Natural killer cell (primary cell): ENCODE measurements around the gene LDLRAD4. TPM values are rescaled to one million over a fixed set of nuclear protein-coding genes. Genes with fewer than 3 reads are reported as not detected.

ENCODE experiments used
- ATAC-seq, 3 donors: fragments of 150-1000 bp in 2 of 3; fragments of 200-7000 bp in 1 of 3; cut with Tn5 transposase; 1 replicate in 1 of 3; 2 replicates in 2 of 3; pipeline ENCODE4 v1.10.0; 2021; ENCODE audit warnings: mild to moderate bottlenecking in 2 of 3, moderate library complexity in 2 of 3
- DNase-seq, 2 donors: peaks; one replicate each; pipeline versions ENCODE4 v3.0.0 to v3.0.0-alpha.2; 2013 to 2021; ENCODE audit warnings: mixed read lengths in 1 of 2
- H3K27ac ChIP-seq: one replicate; pipeline ENCODE4 v1.5.1; 2013; ENCODE audit warnings: mild to moderate bottlenecking, low read length
- H3K27me3 ChIP-seq: one replicate; pipeline ENCODE4 v1.6.1; 2013; ENCODE audit warnings: low read length; ENCODE audit not compliant: control insufficient read depth, insufficient read depth
- H3K36me3 ChIP-seq: one replicate; pipeline ENCODE4 v1.6.1; 2013; ENCODE audit warnings: low read length; ENCODE audit not compliant: control insufficient read depth, insufficient read depth
- H3K4me1 ChIP-seq: one replicate; pipeline ENCODE4 v1.6.1; 2013; ENCODE audit warnings: low read length; ENCODE audit not compliant: control insufficient read depth, insufficient read depth
- H3K4me3 ChIP-seq: one replicate; pipeline ENCODE4 v1.5.1; 2013; ENCODE audit warnings: low read length
- H3K9me3 ChIP-seq: one replicate; pipeline ENCODE4 v1.6.1; 2013; ENCODE audit warnings: low read length; ENCODE audit not compliant: control insufficient read depth, insufficient read depth
- H3K27ac Mint-ChIP-seq, 2 donors: one replicate each; pipeline ENCODE4 v1.8.0; 2022; ENCODE audit warnings: mild to moderate bottlenecking in 2 of 2, mixed read lengths in 2 of 2, moderate library complexity in 1 of 2
- H3K27me3 Mint-ChIP-seq, 2 donors: one replicate each; pipeline ENCODE4 v1.8.0; 2022; ENCODE audit warnings: low read depth in 2 of 2, mixed read lengths in 2 of 2
- H3K36me3 Mint-ChIP-seq: one replicate; pipeline ENCODE4 v1.8.0; 2022; ENCODE audit warnings: mixed read lengths
- H3K4me1 Mint-ChIP-seq, 2 donors: one replicate each; pipeline ENCODE4 v1.8.0; 2022; ENCODE audit warnings: mixed read lengths in 2 of 2
- H3K4me3 Mint-ChIP-seq: one replicate; pipeline ENCODE4 v1.8.0; 2022; ENCODE audit warnings: mild to moderate bottlenecking, moderate library complexity, mixed read lengths
- H3K9me3 Mint-ChIP-seq, 2 donors: one replicate each; pipeline ENCODE4 v1.8.0; 2022; ENCODE audit warnings: mixed read lengths in 2 of 2
- CTCF ChIP-seq: fragments of 200-600 bp; IDR thresholded peaks from one replicate; pipeline ENCODE4 v1.8.0; 2022; ENCODE audit warnings: antibody characterized with exemption
- WGBS: methylation state at CpG from one replicate; pipeline ENCODE4 v1.1.7; 2013; ENCODE audit warnings: missing lambda C conversion rate; ENCODE audit not compliant: insufficient coverage; 5-methylcytosine and 5-hydroxymethylcytosine counted together
- intact Hi-C: fragments of 100-400 bp; cut with micrococcal nuclease; formaldehyde crosslinking; loops from one replicate; pipeline ENCODE4 v1.14.2; 2022
- total RNA-seq, 4 donors: library from RNA; stranded (reverse); fragments of 120-200 nt in 1 of 4; gene quantifications; one replicate each; pipeline versions ENCODE4 v1.2.3 to v1.2.4, GENCODE V29; 2013 to 2022

Gene LDLRAD4
- total RNA-seq, 3 donors from 2014 or later (not counting 1 experiment from before 2014, with no cell fraction given) = 24.0 to 36.3 (median 29.2) TPM

GRCh38 chr18:13525381-13526029 lies 306.9 kb downstream of the LDLRAD4 start:
- peaks cover 2% of the 10 kb centered on the region for H3K4me1 ChIP-seq
- H3K4me3 ChIP-seq = no peak overlapping the region
- intact Hi-C loops = no loop called here
- no peak for TF ChIP-seq CTCF
- DNase-seq (no peak), ATAC-seq (no peak)
- no peaks in the 10 kb centered on the region for H3K9me3 ChIP-seq
- H3K4me3 Mint-ChIP-seq = no peak overlapping the region
- 95% methylated on average over 13 of the region's 14 CpGs for WGBS
- no peaks in the 10 kb centered on the region for H3K36me3 Mint-ChIP-seq
- peaks cover 2% of the 10 kb centered on the region for H3K36me3 ChIP-seq
- H3K27me3 ChIP-seq = no peaks in the 10 kb centered on the region
- H3K27ac ChIP-seq = no peak overlapping the region
- H3K4me1 Mint-ChIP-seq = peaks cover 7 to 49% of the 10 kb centered on the region in 2 donors
- no peak overlapping the region for H3K27ac Mint-ChIP-seq
- H3K27me3 Mint-ChIP-seq = no peaks in the 10 kb centered on the region
- no peaks in the 10 kb centered on the region for H3K9me3 Mint-ChIP-seq

- no peak for TF ChIP-seq CTCF
- intact Hi-C loops = no loop called here
- no peaks in the 10 kb centered on the region for H3K27me3 ChIP-seq
- H3K27ac ChIP-seq = no peak overlapping the region
- WGBS = 67% methylated on average over 3 of the region's 4 CpGs
- H3K36me3 Mint-ChIP-seq = no peaks in the 10 kb centered on the region
- no peak overlapping the region for H3K4me3 ChIP-seq
- peaks cover 7 to 43% of the 10 kb centered on the region in 2 donors for H3K4me1 Mint-ChIP-seq
- no peak for DNase-seq
- peaks cover 4% of the 10 kb centered on the region for H3K4me1 ChIP-seq
- no peaks in the 10 kb centered on the region for H3K9me3 ChIP-seq
- no peaks in the 10 kb centered on the region for H3K9me3 Mint-ChIP-seq
- no peak overlapping the region for H3K27ac Mint-ChIP-seq
- no peak for ATAC-seq
- peaks cover 2% of the 10 kb centered on the region for H3K36me3 ChIP-seq
- no peaks in the 10 kb centered on the region for H3K27me3 Mint-ChIP-seq
- H3K4me3 Mint-ChIP-seq = no peak overlapping the region
These were observed 308.0 kb downstream of the LDLRAD4 start for GRCh38 chr18:13526519-13526918.

- intact Hi-C loops = no loop called here
- no peaks in the 10 kb centered on the region for H3K27me3 ChIP-seq
- ATAC-seq (no peak), DNase-seq (no peak)
- H3K4me3 ChIP-seq = no peak overlapping the region
- no peaks in the 10 kb centered on the region for H3K9me3 ChIP-seq
- no peak overlapping the region for H3K27ac Mint-ChIP-seq
- H3K36me3 ChIP-seq = peaks cover 2% of the 10 kb centered on the region
- peaks cover 7 to 36% of the 10 kb centered on the region in 2 donors for H3K4me1 Mint-ChIP-seq
- H3K27me3 Mint-ChIP-seq = no peaks in the 10 kb centered on the region
- H3K9me3 Mint-ChIP-seq = no peaks in the 10 kb centered on the region
- H3K4me3 Mint-ChIP-seq = no peak overlapping the region
- H3K36me3 Mint-ChIP-seq = no peaks in the 10 kb centered on the region
- TF ChIP-seq CTCF = no peak
- no peak overlapping the region for H3K27ac ChIP-seq
- peaks cover 4% of the 10 kb centered on the region for H3K4me1 ChIP-seq
- 96% methylated on average over 10 of the region's 10 CpGs for WGBS
These were observed 308.7 kb downstream of the LDLRAD4 start for GRCh38 chr18:13527256-13527655.

- DNase-seq (no peak), ATAC-seq (no peak)
- Mint-ChIP-seq H3K4me1 (peaks cover 7 to 32% of the 10 kb centered on the region in 2 donors), H3K36me3 (no peaks in the 10 kb centered on the region), H3K27ac (no peak overlapping the region), H3K27me3 (no peaks in the 10 kb centered on the region), H3K4me3 (no peak overlapping the region), H3K9me3 (no peaks in the 10 kb centered on the region)
- Histone ChIP-seq H3K27me3 (no peaks in the 10 kb centered on the region), H3K27ac (no peak overlapping the region), H3K9me3 (no peaks in the 10 kb centered on the region), H3K4me3 (no peak overlapping the region), H3K4me1 (peaks cover 4% of the 10 kb centered on the region), H3K36me3 (peaks cover 1% of the 10 kb centered on the region)
- 90% methylated on average over 5 of the region's 5 CpGs for WGBS
- intact Hi-C loops = no loop called here
- TF ChIP-seq CTCF = no peak
These were observed 309.2 kb downstream of the LDLRAD4 start for GRCh38 chr18:13527730-13528129.
